Left lung (tissue), 10 donors: Measurements from ENCODE around the gene CDK5RAP2. TPM values are rescaled to one million over a fixed set of nuclear protein-coding genes. Genes with fewer than 3 reads are reported as not detected.

Experiments
- ATAC-seq: fragments of 200-7000 bp; cut with Tn5 transposase; one replicate; pipeline ENCODE4 v1.9.1; 2020; ENCODE audit warnings: moderate library complexity
- DNase-seq, 4 donors: peaks; one replicate each; pipeline ENCODE4 v3.0.0-alpha.2; 2013 to 2020
- H3K27ac ChIP-seq, 2 donors: fragments of 200-600 bp; sonication (generic) in 1 of 2; one replicate each; pipeline versions ENCODE4 v1.5.0 to v1.8.0; 2020 to 2021
- H3K27me3 ChIP-seq, 2 donors: fragments of 200-600 bp; sonication (generic) in 1 of 2; one replicate each; pipeline versions ENCODE4 v1.5.0 to v1.8.0; 2020 to 2021
- H3K36me3 ChIP-seq, 2 donors: fragments of 200-600 bp; sonication (generic) in 1 of 2; one replicate each; pipeline versions ENCODE4 v1.5.0 to v1.8.0; 2020 to 2021
- H3K4me1 ChIP-seq, 2 donors: fragments of 200-600 bp; one replicate each; pipeline ENCODE4 v1.8.0; 2021
- H3K4me3 ChIP-seq, 2 donors: fragments of 200-600 bp; sonication (generic) in 1 of 2; one replicate each; pipeline versions ENCODE4 v1.5.0 to v1.8.0; 2020 to 2021; ENCODE audit warnings: mild to moderate bottlenecking in 1 of 2
- H3K9me3 ChIP-seq, 2 donors: fragments of 200-600 bp; sonication (generic) in 1 of 2; one replicate each; pipeline versions ENCODE4 v1.5.0 to v1.8.0; 2020 to 2021
- CTCF ChIP-seq, 2 donors: fragments of 200-600 bp; sonication (generic) in 1 of 2; IDR thresholded peaks; one replicate each; pipeline versions ENCODE4 v1.5.0 to v1.8.0; 2021; ENCODE audit warnings: antibody characterized with exemption in 2 of 2
- intact Hi-C, 2 donors: fragments of 100-400 bp; cut with DNase I; formaldehyde crosslinking; loops; one replicate each; pipeline versions ENCODE4 v1.11.2 to v1.14.2; 2022
- polyA plus RNA-seq, 6 donors: library from polyadenylated mRNA; unstranded; fragments of 120-200 nt; gene quantifications; one replicate each; pipeline ENCODE4 v1.2.1, GENCODE V29; 2013; ENCODE audit not compliant: insufficient read length in 6 of 6
- total RNA-seq, 2 donors: library from RNA; stranded (reverse); fragmentation: NEBNext Ultra II Directional; extraction: Animal tissue kit (Norgen Biotek cat#: 25700); gene quantifications; one replicate each; pipeline ENCODE4 v1.2.1, GENCODE V29; 2021
- donor health status: DM: no; HTN: yes; CAD: no.
- donor health status: DM: no; HTN: no; CAD: no.

Gene CDK5RAP2
- total and polyA plus RNA-seq, 8 donors, result 40.5 to 75.7 (median 62.6) TPM

- no peaks in the 10 kb centered on the region for H3K9me3 ChIP-seq
- no peaks in the 10 kb centered on the region for H3K27me3 ChIP-seq
- H3K36me3 ChIP-seq, result peaks cover 0 to 38% of the 10 kb centered on the region in 2 donors
- peaks cover 0 to 52% of the 10 kb centered on the region in 2 donors for H3K4me1 ChIP-seq
- TF ChIP-seq CTCF (IDR thresholded peaks at IDR 0.05), result no peak
- intact Hi-C loops, result no loop called here
- ATAC-seq, result no peak
- H3K4me3 ChIP-seq, result no peak overlapping the region
- peak overlapping the region in 1 of 2 donors; percentile 68 for H3K27ac ChIP-seq
- no peak for DNase-seq
These were observed 137.5 kb downstream of the CDK5RAP2 start for GRCh38 chr9:120442308-120442995.

GRCh38 chr9:120441426-120442307 is 138.3 kb downstream of the CDK5RAP2 start:
- DNase-seq (no peak), ATAC-seq (peak; percentile 34)
- no peak for TF ChIP-seq CTCF (IDR thresholded peaks at IDR 0.05)
- Histone ChIP-seq H3K4me1 (peaks cover 5 to 57% of the 10 kb centered on the region in 2 donors), H3K27me3 (no peaks in the 10 kb centered on the region), H3K9me3 (no peaks in the 10 kb centered on the region), H3K4me3 (no peak overlapping the region), H3K27ac (peak overlapping the region in 1 of 2 donors; percentile 68), H3K36me3 (peaks cover 0 to 38% of the 10 kb centered on the region in 2 donors)
- intact Hi-C loops, result no loop called here

- Histone ChIP-seq H3K4me1 (peaks cover 10 to 57% of the 10 kb centered on the region in 2 donors), H3K36me3 (peaks cover 0 to 40% of the 10 kb centered on the region in 2 donors), H3K4me3 (no peak overlapping the region), H3K27ac (no peak overlapping the region), H3K27me3 (no peaks in the 10 kb centered on the region), H3K9me3 (no peaks in the 10 kb centered on the region)
- no peak for TF ChIP-seq CTCF (IDR thresholded peaks at IDR 0.05)
- ATAC-seq (no peak), DNase-seq (peak in 1 of 4 donors; percentile 22)
- intact Hi-C loops, result no loop called here
These were observed 139.2 kb downstream of the CDK5RAP2 start for GRCh38 chr9:120440791-120441190.

GRCh38 chr9:120439926-120440325 is 140.0 kb downstream of the CDK5RAP2 start:
- no peak for TF ChIP-seq CTCF (IDR thresholded peaks at IDR 0.05)
- ATAC-seq, result no peak
- H3K27me3 ChIP-seq, result no peaks in the 10 kb centered on the region

More at GRCh38 chr9:120439926-120440325, 140.0 kb downstream of the CDK5RAP2 start:
- Histone ChIP-seq H3K36me3 (peaks cover 0 to 40% of the 10 kb centered on the region in 2 donors), H3K4me1 (peaks cover 10 to 60% of the 10 kb centered on the region in 2 donors), H3K4me3 (no peak overlapping the region), H3K27ac (peak overlapping the region in 1 of 2 donors; percentile 19), H3K9me3 (no peaks in the 10 kb centered on the region)
- DNase-seq, result no peak
- intact Hi-C loops, result no loop called here
